ENCODE measurements around the gene GATD1. TPM values are rescaled to one million over a fixed set of nuclear protein-coding genes. Genes with fewer than 3 reads are reported as not detected.
A peak's percentile ranks its signal among the peaks of the same experiment; 100 is the strongest.

Gene GATD1
- total RNA-seq, 4 donors from 2014 or later: 30.9 to 52.4 (median 39.8) TPM

- intact Hi-C loops (cut with DNase I; ENCODE audit: low total_unique reads): no loop called here
- TF ChIP-seq POLR2A (IDR thresholded peaks at IDR 0.05): no peak
- WGBS, 2 donors: 81 to 84% methylated on average over 27 to 59 of the region's 59 CpGs
Observed at GRCh38 chr11:824292-824880, 47.1 kb upstream of the GATD1 start.

DNA sequence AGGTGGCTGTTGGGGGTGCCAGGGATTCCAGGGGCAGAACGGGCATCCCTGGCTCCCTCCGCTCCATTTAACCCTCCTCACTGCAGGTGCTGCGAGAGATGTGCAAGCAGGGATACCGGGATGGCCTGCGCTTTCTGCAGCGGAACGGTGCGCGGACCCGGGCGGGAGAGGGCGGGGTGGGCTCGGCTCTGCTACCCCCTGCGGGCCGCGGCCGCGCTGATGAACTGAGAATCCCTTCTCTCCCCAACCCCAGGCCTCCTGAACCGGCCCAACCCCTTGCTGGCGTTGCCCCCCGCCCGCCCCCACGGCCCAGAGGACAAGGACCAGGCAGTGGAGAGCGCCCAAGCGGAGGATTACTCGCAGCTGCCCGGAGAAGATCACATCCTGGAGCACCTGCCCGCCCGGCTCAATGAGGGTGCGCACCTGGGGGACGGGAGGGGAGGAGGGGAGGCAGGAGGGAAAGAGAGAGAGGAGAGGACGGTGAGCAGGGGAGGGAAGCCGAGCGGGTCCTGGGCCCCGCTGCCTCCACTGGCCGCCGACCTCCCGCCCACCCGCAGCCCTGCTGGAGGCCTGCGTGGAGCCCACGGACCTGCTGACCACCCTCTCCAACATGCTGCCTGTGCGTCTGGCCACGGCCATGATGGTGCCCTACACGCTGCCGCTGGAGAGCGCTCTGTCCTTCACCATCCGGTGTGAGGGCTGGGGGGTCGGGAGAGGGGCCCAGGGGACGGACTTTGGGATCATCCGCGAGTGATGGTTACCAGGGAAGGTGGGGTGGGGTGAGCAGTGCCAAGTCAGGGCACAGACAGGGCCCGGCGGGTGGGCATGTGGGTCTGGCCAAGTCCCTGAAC lies 46.4 kb upstream of the GATD1 start:
- WGBS, 2 donors: 84 to 88% methylated on average over 48 to 53 of the region's 53 CpGs
- intact Hi-C loops (cut with DNase I; ENCODE audit: low total_unique reads): no loop called here
- TF ChIP-seq POLR2A (IDR thresholded peaks at IDR 0.05): no peak
- TF ChIP-seq, protein P1, sequence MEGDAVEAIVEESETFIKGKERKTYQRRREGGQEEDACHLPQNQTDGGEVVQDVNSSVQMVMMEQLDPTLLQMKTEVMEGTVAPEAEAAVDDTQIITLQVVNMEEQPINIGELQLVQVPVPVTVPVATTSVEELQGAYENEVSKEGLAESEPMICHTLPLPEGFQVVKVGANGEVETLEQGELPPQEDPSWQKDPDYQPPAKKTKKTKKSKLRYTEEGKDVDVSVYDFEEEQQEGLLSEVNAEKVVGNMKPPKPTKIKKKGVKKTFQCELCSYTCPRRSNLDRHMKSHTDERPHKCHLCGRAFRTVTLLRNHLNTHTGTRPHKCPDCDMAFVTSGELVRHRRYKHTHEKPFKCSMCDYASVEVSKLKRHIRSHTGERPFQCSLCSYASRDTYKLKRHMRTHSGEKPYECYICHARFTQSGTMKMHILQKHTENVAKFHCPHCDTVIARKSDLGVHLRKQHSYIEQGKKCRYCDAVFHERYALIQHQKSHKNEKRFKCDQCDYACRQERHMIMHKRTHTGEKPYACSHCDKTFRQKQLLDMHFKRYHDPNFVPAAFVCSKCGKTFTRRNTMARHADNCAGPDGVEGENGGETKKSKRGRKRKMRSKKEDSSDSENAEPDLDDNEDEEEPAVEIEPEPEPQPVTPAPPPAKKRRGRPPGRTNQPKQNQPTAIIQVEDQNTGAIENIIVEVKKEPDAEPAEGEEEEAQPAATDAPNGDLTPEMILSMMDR (IDR thresholded peaks at IDR 0.05): no peak
- no peak overlapping the region for H3K4me3 ChIP-seq (ENCODE audit: low read depth, poor library complexity, severe bottlenecking)
- no peak for DNase-seq (ENCODE audit: low spot score in 2 of 2)

More at GRCh38 chr11:824292-824880, 47.1 kb upstream of the GATD1 start:
- no peak overlapping the region for H3K4me3 ChIP-seq (ENCODE audit: low read depth, poor library complexity, severe bottlenecking)
- DNase-seq (ENCODE audit: low spot score in 2 of 2): no peak

- intact Hi-C loops (cut with DNase I; ENCODE audit: low total_unique reads): no loop called here
- H3K4me3 ChIP-seq (ENCODE audit: low read depth, poor library complexity, severe bottlenecking): no peak overlapping the region
- DNase-seq (ENCODE audit: low spot score in 2 of 2): no peak
- WGBS, 2 donors: 74 to 79% methylated on average over 22 of the region's 22 CpGs
- TF ChIP-seq POLR2A (IDR thresholded peaks at IDR 0.05): no peak
- TF ChIP-seq, protein P1 (IDR thresholded peaks at IDR 0.05): no peak
Observed at GRCh38 chr11:821512-822371, 44.5 kb upstream of the GATD1 start.

- peak; percentile 72 to 95 for DNase-seq (ENCODE audit: low spot score in 2 of 2)
- WGBS, 2 donors: 45 to 70% methylated on average over 10 to 11 of the region's 11 CpGs
- peak overlapping the region; percentile 84 for H3K4me3 ChIP-seq (ENCODE audit: low read depth, poor library complexity, severe bottlenecking)
- TF ChIP-seq, protein P1 (IDR thresholded peaks at IDR 0.05): no peak
- TF ChIP-seq POLR2A (IDR thresholded peaks at IDR 0.05): no peak
- intact Hi-C loops (cut with DNase I; ENCODE audit: low total_unique reads): no loop called here
Observed at GRCh38 chr11:820655-821511, 43.6 kb upstream of the GATD1 start.

- peak overlapping the region; percentile 84 for H3K4me3 ChIP-seq (ENCODE audit: low read depth, poor library complexity, severe bottlenecking)
- TF ChIP-seq POLR2A (IDR thresholded peaks at IDR 0.05): no peak
- TF ChIP-seq, protein P1 (IDR thresholded peaks at IDR 0.05): no peak
- peak; percentile 90 to 98 for DNase-seq (ENCODE audit: low spot score in 2 of 2)
- intact Hi-C loops (cut with DNase I; ENCODE audit: low total_unique reads): no loop called here
- 0% methylated on average over 20 to 24 of the region's 47 CpGs for WGBS, 2 donors
Observed at GRCh38 chr11:819943-820649, 42.8 kb upstream of the GATD1 start.
